NCI-H1930 (cell line): ENCODE data around the gene CCDC85C.

Experiments used
- DNase-seq, 2 experiments: peaks; one replicate each; lab custom pipeline; 2025; lab: John Stamatoyannopoulos, UW

The CCDC85C gene

DNA sequence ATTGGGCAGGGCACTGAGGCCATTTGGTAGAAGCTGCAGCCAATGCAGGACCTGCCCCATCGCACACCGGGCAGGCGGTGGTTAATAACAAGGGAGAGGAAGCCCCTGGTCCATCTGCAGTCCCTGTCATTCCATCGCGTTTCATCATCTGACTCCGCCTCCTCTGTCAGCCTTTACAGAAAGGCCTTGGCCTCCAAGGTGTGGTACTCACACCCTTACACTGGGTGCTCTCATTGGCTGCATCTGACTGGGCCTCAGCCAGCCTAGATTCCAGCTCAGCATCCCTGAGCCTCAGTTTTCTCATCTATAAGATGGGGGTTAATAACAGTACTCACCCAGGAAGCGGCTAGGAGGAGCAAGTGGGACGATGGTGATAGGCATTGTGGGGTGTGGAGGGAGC is 26.2 kb upstream of the CCDC85C start:
- no peak for DNase-seq

DNA sequence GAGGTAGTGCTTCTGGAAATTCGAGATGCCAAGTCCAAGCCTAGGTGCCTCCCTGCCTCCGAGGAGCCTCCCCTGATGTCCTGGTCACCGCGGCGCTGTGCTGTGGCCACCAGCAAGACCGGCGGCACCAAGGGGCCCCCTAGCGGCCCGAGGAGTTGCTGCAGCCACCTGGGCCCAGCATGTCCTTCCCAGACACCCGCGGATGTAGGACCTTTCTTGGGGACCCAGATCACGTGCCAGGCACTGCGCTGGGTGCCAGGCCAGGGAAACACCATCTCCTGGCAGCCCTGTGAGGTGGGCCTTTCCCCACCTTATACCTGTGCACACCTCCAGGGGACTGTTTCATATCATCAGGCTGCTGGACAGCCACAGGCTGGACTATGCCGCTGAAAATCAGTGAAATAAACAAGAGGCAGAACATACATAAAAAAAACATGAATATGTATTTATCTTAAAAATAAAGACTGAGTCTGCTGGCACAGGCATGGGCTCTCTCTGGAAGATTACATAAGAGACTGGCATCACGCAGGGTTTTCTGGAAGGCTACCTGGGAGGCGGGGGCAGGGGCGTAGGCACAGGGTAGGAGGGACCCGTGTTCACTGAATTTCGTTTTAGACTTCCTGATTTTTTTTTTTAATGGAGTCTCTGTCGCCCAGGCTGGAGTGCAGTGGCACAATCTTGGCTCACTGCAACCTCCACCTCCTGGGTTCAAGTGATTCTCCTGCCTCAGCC is 25.0 kb upstream of the CCDC85C start:
- DNase-seq = peak; percentile 29 to 71

DNA sequence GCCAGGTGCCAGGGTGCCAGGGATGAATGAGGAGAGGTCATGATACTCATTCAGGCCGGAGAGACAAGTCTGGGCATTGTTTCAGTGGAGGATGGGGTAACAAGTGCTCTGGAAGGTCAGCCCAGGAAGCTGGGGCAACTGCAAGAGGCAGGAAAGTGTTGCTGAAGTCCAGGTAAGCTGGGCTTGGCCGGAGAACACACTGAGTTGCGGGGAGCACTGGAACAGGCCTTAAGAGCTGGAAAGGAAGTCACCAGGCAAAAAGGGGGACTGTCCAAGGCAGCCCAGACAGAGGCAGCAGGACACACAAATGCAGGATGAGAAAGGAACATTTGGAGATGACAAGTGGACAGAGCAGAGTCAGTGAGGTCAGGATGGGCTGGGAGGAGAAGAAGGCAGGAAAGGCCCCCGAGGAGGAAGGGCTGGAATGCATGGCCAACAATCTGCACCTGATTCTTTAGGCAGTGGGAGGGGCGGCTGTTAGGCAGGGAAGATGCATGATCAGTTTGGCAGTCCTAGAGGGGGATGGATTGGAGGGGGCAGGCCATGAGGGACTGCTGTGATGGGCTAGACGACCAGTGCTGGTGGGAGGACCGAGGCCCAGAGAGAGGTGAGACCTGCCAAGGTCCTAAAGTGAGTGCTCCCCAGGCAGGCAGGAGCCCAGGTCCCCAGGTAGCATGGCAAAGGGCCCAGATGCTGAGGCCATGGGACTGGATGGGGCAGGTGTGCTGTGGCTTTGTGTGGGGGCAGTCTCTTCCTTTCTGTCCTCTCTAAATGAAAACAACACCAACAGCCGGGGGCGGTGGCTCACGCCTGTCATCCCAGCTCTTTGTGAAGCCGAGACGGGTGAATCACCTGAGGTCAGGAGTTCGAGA is 23.7 kb upstream of the CCDC85C start:
- DNase-seq = no peak

DNA sequence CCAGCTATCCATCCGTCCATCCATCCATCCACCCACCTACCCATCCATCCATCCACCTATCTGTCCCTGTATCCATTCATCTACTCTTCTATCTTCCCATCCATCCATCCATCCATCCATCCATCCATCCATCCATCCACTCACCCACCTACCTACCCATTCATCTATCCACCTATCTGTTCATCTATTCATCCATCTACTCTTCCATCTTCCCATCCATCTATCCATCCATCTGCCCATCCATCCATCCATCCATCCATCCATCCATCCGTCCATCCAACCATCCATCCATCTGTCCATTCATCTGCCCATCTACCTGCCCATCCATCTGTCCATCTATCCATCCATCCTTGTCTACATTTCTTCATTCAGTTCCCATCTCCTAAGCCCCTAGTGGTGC is 23.1 kb upstream of the CCDC85C start:
- no peak for DNase-seq

- no peak for DNase-seq
Measured at GRCh38 chr14:99626041-99626648, 22.1 kb upstream of the CCDC85C start.

DNA sequence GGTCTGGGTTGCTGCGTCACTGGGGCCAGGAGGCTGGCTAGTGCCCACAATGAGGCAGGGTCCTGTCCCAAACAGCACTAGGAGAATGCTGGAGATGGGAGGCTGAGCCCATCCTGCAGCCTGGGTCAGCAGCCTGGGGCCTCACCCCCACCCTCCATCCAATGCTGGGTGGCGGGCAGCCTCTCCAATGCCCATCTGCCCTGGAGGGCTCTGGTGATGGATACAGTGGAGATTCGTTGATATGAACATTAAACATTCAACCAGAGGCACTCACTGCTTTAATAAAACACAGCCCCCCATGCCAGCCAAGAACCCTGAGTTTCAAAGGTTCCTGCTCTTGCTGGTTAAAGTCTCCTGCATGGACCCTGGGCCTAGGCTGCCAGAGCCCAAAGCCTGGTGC is 21.5 kb upstream of the CCDC85C start:
- no peak for DNase-seq

GRCh38 chr14:99624971-99625370 is 21.0 kb upstream of the CCDC85C start:
- no peak for DNase-seq

DNA sequence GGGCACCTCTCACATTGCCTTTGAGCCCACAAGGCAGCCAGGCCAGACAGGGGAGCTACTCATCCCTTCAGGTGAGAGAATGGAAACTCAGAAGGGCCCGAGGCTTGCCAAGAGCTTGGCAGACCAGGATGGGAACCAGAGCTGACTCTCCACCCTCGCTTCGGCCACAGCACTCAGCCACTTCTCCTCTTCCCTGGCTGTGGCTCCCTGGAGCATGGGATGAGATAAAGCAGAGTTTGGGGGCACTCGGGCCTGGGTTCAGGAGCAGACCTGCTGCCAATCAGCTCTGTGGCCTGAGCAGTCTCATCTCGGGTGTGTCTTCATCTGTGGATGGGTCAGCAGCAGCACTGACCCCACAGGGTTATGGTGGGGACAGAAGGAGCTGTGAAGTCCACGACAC is 20.0 kb upstream of the CCDC85C start:
- DNase-seq = no peak

DNA sequence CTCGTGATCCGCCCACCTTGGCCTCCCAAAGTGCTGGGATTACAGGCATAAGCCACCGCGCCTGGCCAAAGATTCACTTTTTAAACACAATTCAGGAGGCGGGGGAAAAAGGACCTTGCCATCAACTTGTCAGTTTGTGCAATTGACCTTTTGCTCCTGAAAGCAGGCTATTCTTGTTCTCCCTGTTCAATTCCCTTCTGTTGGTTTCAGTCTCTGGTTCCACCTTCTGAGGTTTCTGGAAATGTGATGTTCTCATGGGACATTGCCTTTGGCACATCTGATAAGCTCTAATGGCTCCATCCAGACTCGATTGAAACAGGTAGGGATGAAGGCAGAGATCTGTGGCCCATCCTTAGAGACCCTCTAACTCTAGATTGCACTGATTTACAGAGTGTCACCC is 17.9 kb upstream of the CCDC85C start:
- DNase-seq = no peak

GRCh38 chr14:99619835-99620834 is 16.1 kb upstream of the CCDC85C start:
- no peak for DNase-seq

DNA sequence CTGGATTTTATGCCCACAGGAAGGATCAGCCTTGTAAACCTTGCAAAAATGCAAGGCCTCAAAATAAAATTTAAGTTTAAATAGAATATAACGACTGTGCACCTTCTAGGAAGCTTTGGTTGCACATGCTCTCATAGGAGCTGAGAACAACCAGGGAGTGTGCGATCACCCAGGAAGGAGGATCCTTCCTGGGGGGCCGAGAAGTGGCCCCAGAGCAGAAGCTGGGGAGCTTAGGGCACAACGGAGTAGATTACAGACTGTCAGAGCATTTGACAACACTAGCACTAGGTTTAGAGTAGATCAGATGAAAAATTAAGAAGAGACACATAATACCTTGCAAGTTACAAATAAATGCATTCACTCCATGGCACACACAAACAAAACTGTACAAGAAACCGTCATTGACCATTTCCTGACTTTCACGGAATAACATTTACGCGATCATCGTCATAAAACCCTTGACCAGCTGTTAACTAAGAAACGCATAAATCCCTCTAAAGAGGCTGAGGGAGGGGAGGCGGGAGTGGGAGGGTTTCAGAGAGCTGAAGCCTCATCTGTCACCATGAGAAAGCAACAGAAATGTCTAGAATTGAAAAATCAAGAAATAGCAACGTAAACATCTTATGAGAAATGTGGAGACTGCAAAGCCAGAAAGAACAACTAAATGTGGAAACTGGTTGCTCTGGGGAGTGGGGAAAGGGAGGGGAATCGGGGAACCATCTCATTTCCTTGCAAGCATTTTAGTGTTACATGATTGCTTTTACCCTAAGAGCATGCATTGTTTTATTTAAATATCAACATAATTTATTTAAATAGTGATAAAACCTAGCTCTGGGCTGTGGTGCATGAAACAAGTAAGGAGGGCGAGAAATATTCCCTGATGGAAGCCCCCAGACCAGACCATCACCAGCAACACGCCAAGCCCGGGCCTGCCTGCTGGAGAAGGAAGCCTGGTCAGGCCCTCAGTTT is 13.1 kb upstream of the CCDC85C start:
- DNase-seq = no peak

DNA sequence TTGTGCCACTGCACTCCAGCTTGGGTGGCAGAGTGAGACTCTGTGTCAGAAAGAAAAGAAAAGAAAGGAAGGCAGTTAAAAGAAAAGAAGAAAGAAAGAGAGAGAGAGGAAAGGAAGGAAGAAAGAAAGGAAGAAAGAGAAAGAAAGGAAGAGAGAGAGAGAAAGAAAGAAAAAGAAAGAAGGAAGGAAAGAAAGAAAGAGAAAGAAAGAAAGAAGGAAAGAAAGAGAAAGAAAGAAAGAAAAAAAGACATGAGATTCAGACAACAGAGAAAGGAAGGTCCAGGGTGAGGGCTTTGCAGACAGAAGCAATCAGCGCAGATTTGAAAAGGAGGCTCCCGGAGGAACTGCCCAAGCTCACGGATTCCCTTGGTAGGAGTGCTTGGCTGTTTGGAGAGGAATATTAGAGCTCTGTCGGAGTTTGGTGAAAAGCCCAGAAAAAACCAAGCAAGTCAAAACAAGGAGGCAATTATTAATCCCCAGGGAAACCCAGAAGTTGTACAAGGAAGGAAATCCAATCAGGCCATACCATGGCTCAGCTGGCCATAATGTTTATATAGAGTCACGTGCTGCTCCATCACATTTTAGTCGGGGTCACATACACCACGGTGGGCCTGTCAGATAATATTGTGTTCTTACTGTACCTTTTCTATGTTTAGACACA is 11.6 kb upstream of the CCDC85C start:
- no peak for DNase-seq

DNA sequence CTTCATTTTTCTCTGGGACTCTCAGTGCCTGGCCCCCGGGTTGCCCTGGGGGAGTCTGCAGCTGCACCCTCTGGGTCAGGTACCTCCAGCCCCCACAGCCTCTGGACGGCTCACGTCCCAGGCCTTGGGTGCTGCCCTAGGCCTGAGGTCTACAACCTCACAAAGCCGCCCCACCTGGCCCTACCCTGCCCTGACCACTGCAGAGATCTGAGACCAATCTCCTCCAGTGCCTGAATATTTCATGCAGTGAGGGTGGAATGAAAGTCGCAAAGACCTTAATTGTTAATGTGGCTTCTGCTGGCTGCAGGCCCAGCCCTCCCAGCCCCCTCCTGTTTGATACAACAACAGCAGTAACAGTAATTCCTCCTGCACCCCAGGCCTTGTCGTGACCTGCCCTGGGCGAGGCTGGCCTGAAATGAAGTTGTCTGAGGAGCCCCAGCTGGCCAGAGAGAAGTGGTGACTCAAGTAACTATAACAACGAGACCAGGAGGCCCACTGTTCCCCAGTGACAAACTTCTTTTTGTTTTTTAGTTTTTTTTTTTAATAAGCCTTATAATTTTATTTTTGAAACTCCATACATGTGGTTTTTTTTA is 8.8 kb upstream of the CCDC85C start:
- DNase-seq = no peak

- DNase-seq = no peak
Measured at GRCh38 chr14:99612071-99612737, 8.2 kb upstream of the CCDC85C start.

DNA sequence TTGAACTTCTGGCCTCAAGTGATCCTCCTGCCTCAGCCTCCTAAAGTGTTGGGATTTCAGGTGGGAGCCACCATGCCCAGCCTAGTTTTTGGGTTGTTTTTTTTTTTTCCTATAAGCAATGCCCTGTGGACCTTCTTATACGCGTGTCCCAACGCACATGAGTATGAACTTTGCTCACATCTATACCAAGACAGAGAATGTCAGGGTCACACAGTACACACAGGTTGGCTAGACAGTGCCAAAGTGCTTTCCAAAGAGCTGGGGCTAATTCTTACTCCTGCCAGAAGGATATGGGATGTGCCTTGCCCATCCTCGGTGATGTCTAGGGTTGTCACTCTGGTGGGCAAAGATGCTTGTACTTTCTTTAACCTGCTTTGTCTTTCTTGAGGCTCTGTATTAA is 7.6 kb upstream of the CCDC85C start:
- no peak for DNase-seq

DNA sequence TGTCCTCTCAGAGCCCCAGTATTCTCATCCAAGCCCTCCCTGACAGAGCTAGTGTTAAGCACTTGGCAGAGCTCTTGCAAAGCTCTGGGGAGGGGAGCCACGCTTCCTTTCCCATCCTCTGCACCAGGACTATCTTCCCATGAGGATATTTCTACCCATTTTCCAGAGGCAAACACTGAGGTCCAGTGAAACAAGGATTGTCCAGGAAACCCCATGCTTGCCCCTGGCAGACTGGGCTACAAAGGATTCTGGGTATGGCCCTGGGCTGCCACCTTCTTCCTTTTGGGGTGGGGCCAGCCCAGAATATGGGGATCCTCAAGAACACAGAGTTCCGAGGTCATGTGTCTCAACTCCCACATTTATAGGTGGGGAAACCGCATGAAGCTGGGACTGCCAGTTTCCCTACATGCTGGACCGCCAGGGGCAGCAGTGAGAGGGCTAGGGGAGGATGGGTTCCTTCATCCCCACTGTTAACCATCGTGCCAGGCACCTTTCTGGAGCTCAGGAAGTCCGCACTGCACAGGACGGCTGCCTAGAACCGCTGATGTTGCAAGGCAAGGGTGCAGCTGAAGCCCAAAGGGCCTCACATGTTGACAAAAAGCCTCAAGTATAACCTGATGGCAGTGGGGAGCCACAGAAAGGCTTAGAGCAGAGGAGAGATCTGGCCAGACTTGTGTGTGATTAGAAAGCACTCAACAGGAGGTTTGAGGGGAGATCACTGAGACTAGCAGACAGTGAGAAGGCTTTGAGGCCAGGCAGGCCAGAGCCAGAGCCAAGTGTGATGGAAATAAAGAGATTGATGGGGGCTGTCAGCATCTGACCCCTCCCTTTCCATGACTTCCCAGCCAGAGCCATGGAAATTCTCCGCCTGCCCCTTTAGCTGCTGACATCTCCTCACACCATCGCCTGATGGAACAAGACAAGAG is 5.5 kb upstream of the CCDC85C start:
- DNase-seq = no peak

DNA sequence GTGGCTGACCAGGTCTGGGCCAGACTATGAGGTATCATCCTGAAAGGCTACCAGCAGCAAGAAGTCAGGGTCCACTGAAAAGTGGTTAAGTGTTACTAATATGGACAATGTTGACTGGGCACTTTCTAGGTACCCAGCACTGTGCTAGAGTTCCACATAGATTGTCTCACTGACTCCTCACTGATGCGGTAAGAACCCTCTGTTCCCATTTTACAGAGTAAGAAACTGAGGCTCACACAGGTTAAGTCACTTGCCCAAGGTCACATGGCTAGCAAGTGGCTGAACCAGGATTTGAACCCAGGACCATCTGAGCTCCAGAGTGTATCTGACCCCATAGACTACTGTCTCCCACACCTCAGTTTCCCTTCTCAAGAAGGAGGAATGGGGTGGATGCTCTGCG is 4.6 kb upstream of the CCDC85C start:
- DNase-seq = no peak

GRCh38 chr14:99606359-99606758 is 2.4 kb upstream of the CCDC85C start:
- DNase-seq = no peak
